KMS-11 (cell line): Measurements from ENCODE around the gene KMT2C.
"Not testable (repeated sequence)": the region's sequence is repeated elsewhere in the genome, so short reads cannot be mapped to it uniquely, and the experiment has no call there.

Source experiments
- H2AFZ ChIP-seq: fragments of 200-600 bp; sonication (generic); 2 replicates; pipeline ENCODE4 v1.6.1; 2016; ENCODE audit warnings: antibody characterized with exemption, mixed run types, low read depth
- H3K27ac ChIP-seq: fragments of 200-600 bp; sonication (generic); 2 replicates; pipeline ENCODE4 v1.6.1; 2016; ENCODE audit warnings: mild to moderate bottlenecking, mixed run types
- H3K27me3 ChIP-seq: fragments of 200-600 bp; sonication (generic); 2 replicates; pipeline ENCODE4 v1.6.1; 2017; ENCODE audit warnings: mild to moderate bottlenecking, low read depth, mixed run types, moderate library complexity; ENCODE audit not compliant: insufficient read depth
- H3K36me3 ChIP-seq: fragments of 200-600 bp; sonication (generic); 2 replicates; pipeline ENCODE4 v1.6.1; 2017; ENCODE audit warnings: mild to moderate bottlenecking, mixed run types; ENCODE audit not compliant: insufficient read depth
- H3K4me1 ChIP-seq: fragments of 200-600 bp; sonication (generic); 2 replicates; pipeline ENCODE4 v1.6.1; 2016; ENCODE audit warnings: mild to moderate bottlenecking, low read depth, mixed run types; ENCODE audit not compliant: poor library complexity, severe bottlenecking
- H3K4me2 ChIP-seq: fragments of 200-600 bp; sonication (generic); 2 replicates; pipeline ENCODE4 v1.7.0; 2016; ENCODE audit warnings: mild to moderate bottlenecking, mixed run types
- H3K4me3 ChIP-seq: fragments of 200-600 bp; sonication (generic); IDR thresholded peaks from 2 replicates; pipeline ENCODE4 v1.6.1; 2017; ENCODE audit warnings: low read depth, low read length, mixed read lengths; ENCODE audit not compliant: insufficient read depth
- H3K79me2 ChIP-seq: fragments of 200-600 bp; sonication (generic); 2 replicates; pipeline ENCODE4 v1.6.1; 2016; ENCODE audit warnings: low read depth, mixed run types; ENCODE audit not compliant: insufficient read depth
- H3K9ac ChIP-seq: fragments of 200-600 bp; sonication (generic); 2 replicates; pipeline ENCODE4 v1.6.1; 2016; ENCODE audit warnings: mild to moderate bottlenecking, mixed run types
- H4K20me1 ChIP-seq: fragments of 200-600 bp; sonication (generic); 2 replicates; pipeline ENCODE4 v1.6.1; 2016; ENCODE audit warnings: mild to moderate bottlenecking, mixed run types; ENCODE audit not compliant: insufficient read depth
- CTCF ChIP-seq: fragments of 200-600 bp; sonication (generic); conservative IDR thresholded peaks from 2 replicates; pipeline ENCODE4 v1.6.1; 2017; ENCODE audit warnings: low read depth, mild to moderate bottlenecking, antibody characterized with exemption, low read length, moderate library complexity, mixed read lengths

Gene KMT2C

GRCh38 chr7:152411389-152411788 lies 24.4 kb downstream of the KMT2C start:
- TF ChIP-seq CTCF: no peak
- Histone ChIP-seq H3K36me3 (no peaks in the 10 kb centered on the region), H3K79me2 (peaks cover 94% of the 10 kb centered on the region), H3K4me1 (peaks cover 6% of the 10 kb centered on the region), H2AFZ (no peak overlapping the region), H3K9ac (no peak overlapping the region), H3K4me2 (no peak overlapping the region), H4K20me1 (peaks cover 24% of the 10 kb centered on the region; the same call in 1 of the 2 replicates), H3K27me3 (no peaks in the 10 kb centered on the region), H3K27ac (no peak overlapping the region), H3K4me3 (no peak overlapping the region)

- no peak overlapping the region for H3K9ac ChIP-seq
- TF ChIP-seq CTCF: no peak
- H3K4me1 ChIP-seq: peaks cover 6% of the 10 kb centered on the region
- H3K79me2 ChIP-seq: peaks cover 93% of the 10 kb centered on the region
- no peaks in the 10 kb centered on the region for H3K27me3 ChIP-seq
- H3K36me3 ChIP-seq: no peaks in the 10 kb centered on the region
- H2AFZ ChIP-seq: no peak overlapping the region
- H3K4me2 ChIP-seq: no peak overlapping the region
- no peak overlapping the region for H3K27ac ChIP-seq
- no peak overlapping the region for H3K4me3 ChIP-seq
- H4K20me1 ChIP-seq: no peaks in the 10 kb centered on the region; the same call in 1 of the 2 replicates
Observed at GRCh38 chr7:152406491-152406890, 29.3 kb downstream of the KMT2C start.

- not testable (repeated sequence) for H3K27ac ChIP-seq, H3K4me2 ChIP-seq, H4K20me1 ChIP-seq, H2AFZ ChIP-seq, H3K27me3 ChIP-seq, H3K4me3 ChIP-seq, H3K9ac ChIP-seq, H3K4me1 ChIP-seq, H3K36me3 ChIP-seq
- peaks cover 93% of the 10 kb centered on the region for H3K79me2 ChIP-seq
Observed at GRCh38 chr7:152406030-152406429, 29.8 kb downstream of the KMT2C start.

GRCh38 chr7:152403726-152404125 lies 32.1 kb downstream of the KMT2C start:
- H4K20me1 ChIP-seq: peaks cover 7% of the 10 kb centered on the region; the same call in 1 of the 2 replicates
- H3K4me3 ChIP-seq: no peak overlapping the region
- H3K79me2 ChIP-seq: peaks cover 97% of the 10 kb centered on the region
- no peak overlapping the region for H3K4me2 ChIP-seq
- no peaks in the 10 kb centered on the region for H3K27me3 ChIP-seq
- H2AFZ ChIP-seq: no peak overlapping the region
- no peak overlapping the region for H3K9ac ChIP-seq
- TF ChIP-seq CTCF: no peak
- H3K36me3 ChIP-seq: no peaks in the 10 kb centered on the region
- H3K27ac ChIP-seq: no peak overlapping the region
- H3K4me1 ChIP-seq: peaks cover 6% of the 10 kb centered on the region

GRCh38 chr7:152402384-152403250 lies 33.2 kb downstream of the KMT2C start:
- H4K20me1 ChIP-seq: peaks cover 11% of the 10 kb centered on the region; the same call in 1 of the 2 replicates
- H3K4me2 ChIP-seq: no peak overlapping the region
- H3K27me3 ChIP-seq: no peaks in the 10 kb centered on the region
- H3K4me1 ChIP-seq: peaks cover 6% of the 10 kb centered on the region
- peaks cover 97% of the 10 kb centered on the region for H3K79me2 ChIP-seq
- no peak overlapping the region for H3K9ac ChIP-seq
- no peak overlapping the region for H2AFZ ChIP-seq
- no peak overlapping the region for H3K27ac ChIP-seq
- H3K4me3 ChIP-seq: no peak overlapping the region
- H3K36me3 ChIP-seq: no peaks in the 10 kb centered on the region
- TF ChIP-seq CTCF: no peak
